ENCODE data around the gene WNT5B.

Gene WNT5B

DNA sequence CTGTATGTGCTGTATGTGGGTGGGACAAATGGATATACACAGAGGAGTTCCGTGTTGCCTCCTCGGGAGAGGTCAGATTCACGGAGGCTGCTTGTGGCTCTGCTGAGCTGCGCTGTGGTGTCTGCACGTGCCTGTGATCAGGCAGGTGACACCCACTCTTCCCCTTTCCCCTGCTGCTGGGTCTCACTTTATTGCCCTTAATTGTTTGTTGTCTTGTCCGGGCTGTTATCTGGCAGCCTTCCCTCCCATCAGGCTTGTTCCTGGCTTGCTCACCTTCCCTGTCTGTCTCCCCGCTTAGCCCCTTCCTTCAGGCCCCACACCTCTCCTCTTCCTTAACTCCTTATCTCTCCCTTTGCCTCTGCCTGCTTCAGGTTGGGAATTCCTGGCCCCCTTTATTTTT, 13.5 kb downstream of the WNT5B start:
- no peak overlapping the region for H3K4me3 Mint-ChIP-seq
- no peak for DNase-seq
- H3K36me3 Mint-ChIP-seq (ENCODE audit: insufficient read depth) = no peaks in the 10 kb centered on the region
- peaks cover 7 to 33% of the 10 kb centered on the region in 2 donors for H3K27me3 Mint-ChIP-seq
- no peaks in the 10 kb centered on the region for H3K9me3 Mint-ChIP-seq
- H3K27ac Mint-ChIP-seq = no peak overlapping the region
- ATAC-seq (replicated peaks) = no peak
- peaks cover 2 to 4% of the 10 kb centered on the region in 2 donors for H3K4me1 Mint-ChIP-seq (ENCODE audit: low read depth in 2 of 2)

DNA sequence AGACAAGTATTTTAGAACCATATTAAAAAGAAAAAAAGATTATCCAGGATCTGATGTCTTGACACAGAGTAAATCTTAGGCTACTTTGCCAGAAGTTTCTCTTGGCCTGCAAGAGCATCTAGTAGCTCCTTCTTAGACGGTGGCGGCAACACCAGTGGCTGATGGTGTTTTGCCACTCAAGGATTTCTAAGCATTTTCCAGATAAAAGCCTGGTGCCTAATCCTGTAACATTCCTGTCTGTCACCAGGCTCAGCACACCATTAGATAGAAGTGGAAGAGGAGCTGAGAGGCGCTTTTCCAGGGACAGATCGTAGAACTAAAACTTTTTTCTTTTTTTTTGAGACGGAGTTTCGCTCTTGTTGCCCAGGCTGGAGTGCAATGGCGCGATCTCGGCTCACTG, 14.0 kb downstream of the WNT5B start:
- H3K9me3 Mint-ChIP-seq = no peaks in the 10 kb centered on the region
- no peak overlapping the region for H3K27ac Mint-ChIP-seq
- H3K36me3 Mint-ChIP-seq (ENCODE audit: insufficient read depth) = no peaks in the 10 kb centered on the region
- H3K27me3 Mint-ChIP-seq = peaks cover 7 to 36% of the 10 kb centered on the region in 2 donors
- ATAC-seq (replicated peaks) (no peak), DNase-seq (no peak)
- H3K4me3 Mint-ChIP-seq = no peak overlapping the region
- H3K4me1 Mint-ChIP-seq (ENCODE audit: low read depth in 2 of 2) = peaks cover 2 to 4% of the 10 kb centered on the region in 2 donors

DNA sequence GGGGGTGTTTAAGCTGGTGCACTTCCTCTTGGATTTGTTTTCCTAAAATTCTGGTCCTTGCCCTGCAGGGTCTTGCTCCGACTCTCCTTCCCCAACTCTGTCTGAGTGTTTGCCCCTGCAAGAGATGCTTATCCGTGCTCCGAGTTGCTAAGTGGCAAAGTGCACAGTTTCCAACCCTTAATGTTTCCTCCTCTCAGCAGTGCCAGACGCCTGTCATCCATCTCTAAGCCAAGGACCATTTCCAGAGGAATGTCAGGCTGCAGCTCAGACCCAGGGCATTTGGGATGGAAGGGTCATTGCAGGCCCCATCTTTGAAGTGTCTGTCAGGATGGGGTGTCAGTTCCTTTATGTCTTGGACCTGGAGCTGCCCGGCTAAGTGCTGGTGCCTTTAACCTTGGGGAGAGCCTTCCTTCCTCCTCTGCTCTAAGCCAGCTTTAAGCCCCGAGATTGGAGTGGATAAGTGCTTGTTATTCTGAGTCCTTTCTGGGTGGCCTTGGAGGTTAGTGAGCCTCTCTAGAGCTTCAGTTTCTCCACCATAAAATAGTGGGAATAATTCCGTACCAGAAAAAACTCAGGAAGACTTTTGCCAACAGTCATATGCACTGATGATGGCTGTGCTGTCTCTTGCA, 15.0 kb downstream of the WNT5B start:
- DNase-seq (no peak), ATAC-seq (replicated peaks) (no peak)
- no peaks in the 10 kb centered on the region for H3K9me3 Mint-ChIP-seq
- H3K4me1 Mint-ChIP-seq (ENCODE audit: low read depth in 2 of 2) = peaks cover 2 to 4% of the 10 kb centered on the region in 2 donors
- no peak overlapping the region for H3K27ac Mint-ChIP-seq
- no peaks in the 10 kb centered on the region for H3K36me3 Mint-ChIP-seq (ENCODE audit: insufficient read depth)
- H3K27me3 Mint-ChIP-seq = peaks cover 7 to 33% of the 10 kb centered on the region in 2 donors
- no peak overlapping the region for H3K4me3 Mint-ChIP-seq

DNA sequence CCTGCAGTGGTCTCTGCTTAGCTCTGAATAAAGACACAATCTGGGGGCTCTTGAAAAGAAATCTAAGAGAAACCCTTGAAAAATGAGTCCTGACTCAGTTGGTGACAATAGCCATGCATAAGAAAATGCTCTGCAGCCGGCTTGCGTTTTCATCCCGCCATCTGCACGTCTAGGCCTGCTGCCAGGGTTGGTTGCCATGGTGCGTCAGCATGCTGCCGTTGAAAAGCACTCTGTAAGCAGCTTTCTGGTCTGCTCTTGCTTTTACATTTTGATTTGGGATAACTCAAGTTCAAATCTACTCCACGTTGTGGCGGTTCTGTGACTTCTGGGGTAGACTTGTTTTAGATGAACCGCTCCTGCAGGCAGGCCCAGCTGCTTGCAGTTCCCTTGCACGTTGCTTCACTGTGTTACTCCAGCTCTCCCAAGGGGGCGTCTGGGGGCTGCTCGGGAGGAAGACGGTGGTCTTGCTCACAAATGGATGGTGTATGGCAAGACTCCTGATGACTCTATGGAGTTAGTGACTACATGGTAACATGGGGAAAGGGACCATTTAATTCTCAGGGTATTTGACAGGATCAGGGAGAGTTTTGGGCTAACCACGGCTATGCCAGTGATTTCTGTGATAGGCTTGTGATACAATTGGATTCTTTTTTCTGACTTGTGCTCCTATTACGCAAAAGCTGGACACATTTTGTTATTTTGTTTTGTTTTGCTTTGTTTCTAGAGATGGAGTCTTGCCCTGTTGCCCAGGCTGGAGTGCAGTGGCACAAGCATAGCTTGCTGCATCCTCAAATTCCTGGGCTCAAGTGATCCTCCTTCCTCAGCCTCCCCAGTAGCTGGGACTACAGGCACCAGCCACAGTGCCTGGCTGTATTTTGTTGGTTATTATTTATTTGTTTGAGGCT, 15.8 kb downstream of the WNT5B start:
- ATAC-seq (replicated peaks) = no peak
- no peak overlapping the region for H3K4me3 Mint-ChIP-seq

DNA sequence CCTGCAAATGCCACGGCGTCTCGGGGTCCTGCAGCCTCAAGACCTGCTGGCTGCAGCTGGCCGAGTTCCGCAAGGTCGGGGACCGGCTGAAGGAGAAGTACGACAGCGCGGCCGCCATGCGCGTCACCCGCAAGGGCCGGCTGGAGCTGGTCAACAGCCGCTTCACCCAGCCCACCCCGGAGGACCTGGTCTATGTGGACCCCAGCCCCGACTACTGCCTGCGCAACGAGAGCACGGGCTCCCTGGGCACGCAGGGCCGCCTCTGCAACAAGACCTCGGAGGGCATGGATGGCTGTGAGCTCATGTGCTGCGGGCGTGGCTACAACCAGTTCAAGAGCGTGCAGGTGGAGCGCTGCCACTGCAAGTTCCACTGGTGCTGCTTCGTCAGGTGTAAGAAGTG, 16.8 kb downstream of the WNT5B start:
- H3K9me3 Mint-ChIP-seq = no peaks in the 10 kb centered on the region
- ATAC-seq (replicated peaks) (no peak), DNase-seq (no peak)
- H3K36me3 Mint-ChIP-seq (ENCODE audit: insufficient read depth) = no peaks in the 10 kb centered on the region
- no peak overlapping the region for H3K4me3 Mint-ChIP-seq
- H3K4me1 Mint-ChIP-seq (ENCODE audit: low read depth in 2 of 2) = peaks cover 2 to 4% of the 10 kb centered on the region in 2 donors
- H3K27ac Mint-ChIP-seq = no peak overlapping the region
- H3K27me3 Mint-ChIP-seq = peaks cover 7 to 37% of the 10 kb centered on the region in 2 donors

More for the DNA sequence above, 15.8 kb downstream of the WNT5B start:
- DNase-seq = no peak
- peaks cover 2 to 4% of the 10 kb centered on the region in 2 donors for H3K4me1 Mint-ChIP-seq (ENCODE audit: low read depth in 2 of 2)
- no peaks in the 10 kb centered on the region for H3K36me3 Mint-ChIP-seq (ENCODE audit: insufficient read depth)
- H3K9me3 Mint-ChIP-seq = no peaks in the 10 kb centered on the region
- no peak overlapping the region for H3K27ac Mint-ChIP-seq
- peaks cover 7 to 36% of the 10 kb centered on the region in 2 donors for H3K27me3 Mint-ChIP-seq

DNA sequence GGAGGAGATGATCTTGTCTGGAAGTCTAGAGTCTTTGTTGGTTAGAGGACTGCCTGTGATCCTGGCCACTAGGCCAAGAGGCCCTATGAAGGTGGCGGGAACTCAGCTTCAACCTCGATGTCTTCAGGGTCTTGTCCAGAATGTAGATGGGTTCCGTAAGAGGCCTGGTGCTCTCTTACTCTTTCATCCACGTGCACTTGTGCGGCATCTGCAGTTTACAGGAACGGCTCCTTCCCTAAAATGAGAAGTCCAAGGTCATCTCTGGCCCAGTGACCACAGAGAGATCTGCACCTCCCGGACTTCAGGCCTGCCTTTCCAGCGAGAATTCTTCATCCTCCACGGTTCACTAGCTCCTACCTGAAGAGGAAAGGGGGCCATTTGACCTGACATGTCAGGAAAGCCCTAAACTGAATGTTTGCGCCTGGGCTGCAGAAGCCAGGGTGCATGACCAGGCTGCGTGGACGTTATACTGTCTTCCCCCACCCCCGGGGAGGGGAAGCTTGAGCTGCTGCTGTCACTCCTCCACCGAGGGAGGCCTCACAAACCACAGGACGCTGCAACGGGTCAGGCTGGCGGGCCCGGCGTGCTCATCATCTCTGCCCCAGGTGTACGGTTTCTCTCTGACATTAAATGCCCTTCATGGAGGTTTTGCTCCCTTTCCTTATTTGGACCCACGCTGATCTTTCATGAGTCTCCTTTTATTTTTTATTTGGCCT, 17.7 kb downstream of the WNT5B start:
- DNase-seq (no peak), ATAC-seq (replicated peaks) (no peak)
- H3K4me1 Mint-ChIP-seq (ENCODE audit: low read depth in 2 of 2) = peaks cover 2 to 4% of the 10 kb centered on the region in 2 donors
- H3K36me3 Mint-ChIP-seq (ENCODE audit: insufficient read depth) = no peaks in the 10 kb centered on the region
- no peak overlapping the region for H3K27ac Mint-ChIP-seq
- peaks cover 7 to 37% of the 10 kb centered on the region in 2 donors for H3K27me3 Mint-ChIP-seq
- H3K9me3 Mint-ChIP-seq = no peaks in the 10 kb centered on the region
- H3K4me3 Mint-ChIP-seq = no peak overlapping the region

DNA sequence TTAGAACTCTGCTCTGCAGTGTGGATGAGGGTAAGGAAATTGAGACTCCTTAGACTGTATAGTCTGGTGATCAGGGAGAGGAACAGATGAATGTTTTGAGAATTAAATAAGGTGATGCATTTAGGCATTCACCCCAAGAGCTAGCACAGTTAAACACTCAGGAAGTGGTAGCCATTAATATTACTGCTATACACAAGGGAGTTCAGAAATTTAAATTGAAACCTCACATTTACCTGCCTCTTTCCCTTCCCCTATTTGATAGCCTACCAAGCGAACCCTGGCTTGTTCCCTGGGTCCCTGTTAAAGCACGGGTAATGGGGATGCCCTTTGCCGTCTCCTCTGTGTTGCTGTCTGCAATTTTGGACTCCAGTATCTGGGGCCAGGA, 18.2 kb downstream of the WNT5B start:
- H3K4me3 Mint-ChIP-seq = no peak overlapping the region
- no peak for ATAC-seq (replicated peaks)
- no peak overlapping the region for H3K27ac Mint-ChIP-seq
- no peaks in the 10 kb centered on the region for H3K36me3 Mint-ChIP-seq (ENCODE audit: insufficient read depth)
- peaks cover 2 to 4% of the 10 kb centered on the region in 2 donors for H3K4me1 Mint-ChIP-seq (ENCODE audit: low read depth in 2 of 2)
- no peak for DNase-seq
- H3K9me3 Mint-ChIP-seq = no peaks in the 10 kb centered on the region
- H3K27me3 Mint-ChIP-seq = peaks cover 7 to 33% of the 10 kb centered on the region in 2 donors

DNA sequence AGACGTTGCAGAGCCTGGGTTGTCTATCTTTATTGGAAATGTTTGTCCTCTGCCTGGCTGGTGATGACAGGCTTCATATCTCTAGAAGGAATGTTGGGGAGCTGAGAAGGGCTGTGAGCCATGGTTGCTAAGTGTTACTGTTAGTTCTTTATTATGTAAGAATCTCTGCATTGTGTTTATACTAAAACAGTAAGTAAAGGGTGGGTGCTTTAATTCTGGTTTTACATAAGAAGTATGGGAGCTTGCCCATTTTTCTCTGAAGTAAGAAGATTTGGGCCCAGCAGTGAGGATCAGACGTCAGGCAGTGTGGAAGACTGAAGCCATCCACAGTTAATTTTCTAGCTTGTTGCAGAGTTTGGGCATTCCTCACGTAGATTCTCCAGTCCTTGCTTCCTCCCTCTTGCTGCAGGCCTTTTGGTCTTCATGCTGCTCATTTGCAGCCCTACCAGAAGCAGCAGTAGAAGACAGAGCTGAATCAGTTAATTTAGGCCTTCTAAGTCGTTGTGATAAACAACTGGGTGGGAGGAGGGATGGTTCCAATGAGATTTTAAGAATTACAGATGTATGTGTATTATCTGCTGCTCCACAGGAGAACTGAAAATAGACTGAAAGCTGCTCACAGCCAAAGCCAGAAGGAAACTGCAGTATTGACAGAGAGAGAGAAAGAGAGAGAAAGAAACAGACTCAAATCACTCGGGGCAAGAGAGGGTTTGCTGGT, 21.4 kb downstream of the WNT5B start:
- Mint-ChIP-seq H3K27ac (no peak overlapping the region), H3K4me1 (ENCODE audit: low read depth in 2 of 2) (peaks cover 0 to 3% of the 10 kb centered on the region in 2 donors), H3K4me3 (no peak overlapping the region), H3K27me3 (peaks cover 0 to 24% of the 10 kb centered on the region in 2 donors), H3K36me3 (ENCODE audit: insufficient read depth) (no peaks in the 10 kb centered on the region), H3K9me3 (no peaks in the 10 kb centered on the region)
- DNase-seq (no peak), ATAC-seq (replicated peaks) (no peak)

DNA sequence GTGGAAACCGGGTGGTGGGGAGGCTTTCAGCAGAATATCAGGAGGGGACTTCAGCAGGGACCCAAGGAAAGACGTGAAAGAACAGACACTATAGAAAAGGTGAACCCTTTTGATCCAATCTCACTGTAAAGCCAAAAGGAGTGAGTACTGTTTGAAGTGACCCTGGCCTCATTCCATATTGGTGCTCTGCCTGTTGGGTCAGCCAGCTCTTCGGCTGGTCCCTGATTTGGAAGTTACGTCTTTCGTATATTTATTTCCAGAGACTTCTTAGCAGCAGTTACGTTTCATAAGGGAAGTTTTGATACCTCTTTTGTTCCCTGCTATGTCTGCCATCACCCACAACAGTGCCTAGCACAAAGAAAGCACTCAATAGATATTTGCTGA, 21.9 kb downstream of the WNT5B start:
- no peak overlapping the region for H3K27ac Mint-ChIP-seq
- DNase-seq (no peak), ATAC-seq (replicated peaks) (no peak)
- no peaks in the 10 kb centered on the region for H3K9me3 Mint-ChIP-seq
- H3K36me3 Mint-ChIP-seq (ENCODE audit: insufficient read depth) = no peaks in the 10 kb centered on the region
- peaks cover 0 to 24% of the 10 kb centered on the region in 2 donors for H3K27me3 Mint-ChIP-seq
- no peaks in the 10 kb centered on the region for H3K4me1 Mint-ChIP-seq (ENCODE audit: low read depth in 2 of 2)
- H3K4me3 Mint-ChIP-seq = no peak overlapping the region

DNA sequence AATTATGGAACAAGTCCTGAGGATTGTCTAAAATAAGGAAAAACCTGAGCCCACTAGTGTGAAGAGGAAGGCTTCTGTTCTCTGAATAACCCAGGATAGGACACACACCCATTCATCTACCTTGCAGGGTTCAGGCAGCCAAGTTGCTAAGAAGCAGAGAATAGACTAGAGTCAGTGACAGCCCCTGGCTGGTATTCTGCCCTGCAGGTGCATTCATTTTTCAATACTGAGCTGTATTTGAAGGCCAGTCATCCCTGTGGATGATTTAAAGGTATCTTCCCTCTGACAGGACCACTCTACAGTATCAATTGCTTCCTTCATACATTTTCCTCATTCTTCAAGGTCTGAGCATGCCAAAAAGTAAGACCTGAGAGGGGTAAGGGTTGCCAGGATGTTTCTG, 22.9 kb downstream of the WNT5B start:
- ATAC-seq (replicated peaks) (no peak), DNase-seq (no peak)
- H3K27ac Mint-ChIP-seq = no peak overlapping the region
- H3K4me1 Mint-ChIP-seq (ENCODE audit: low read depth in 2 of 2) = no peaks in the 10 kb centered on the region
- H3K9me3 Mint-ChIP-seq = no peaks in the 10 kb centered on the region
- H3K27me3 Mint-ChIP-seq = peaks cover 0 to 24% of the 10 kb centered on the region in 2 donors
- no peak overlapping the region for H3K4me3 Mint-ChIP-seq
- no peaks in the 10 kb centered on the region for H3K36me3 Mint-ChIP-seq (ENCODE audit: insufficient read depth)

DNA sequence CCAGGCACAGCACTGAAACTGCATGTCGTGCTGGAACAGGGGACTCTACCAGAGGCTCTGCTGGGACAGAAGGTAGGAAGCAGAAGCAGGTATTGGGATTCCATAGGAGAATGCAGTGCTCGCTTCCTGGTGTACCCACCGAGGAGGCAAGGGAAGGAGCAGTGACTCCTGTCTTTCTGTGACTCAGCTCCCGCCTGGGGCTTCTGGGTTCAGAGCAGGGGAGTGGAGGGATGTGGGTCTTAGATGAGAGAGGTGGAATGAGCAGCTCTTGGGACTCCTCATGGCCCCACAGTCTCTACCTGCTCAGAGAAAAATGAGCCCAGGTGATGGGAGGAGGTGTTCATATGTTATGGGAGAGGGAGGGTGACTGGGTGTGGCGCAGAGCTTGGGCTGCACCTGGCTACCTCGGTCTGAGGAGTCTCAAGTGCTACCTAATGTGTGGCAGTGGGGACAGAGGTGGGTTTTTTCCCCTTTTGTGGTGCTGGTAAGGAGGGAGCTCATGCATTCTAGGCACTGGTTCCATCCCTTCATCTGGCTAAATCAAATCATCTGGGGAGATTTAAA, 26.3 kb downstream of the WNT5B start:
- Mint-ChIP-seq H3K4me3 (no peak overlapping the region), H3K27me3 (no peaks in the 10 kb centered on the region), H3K9me3 (no peaks in the 10 kb centered on the region), H3K4me1 (ENCODE audit: low read depth in 2 of 2) (peaks cover 2 to 4% of the 10 kb centered on the region in 2 donors), H3K36me3 (ENCODE audit: insufficient read depth) (peaks cover 12% of the 10 kb centered on the region), H3K27ac (no peak overlapping the region)
- DNase-seq (no peak), ATAC-seq (replicated peaks) (no peak)

DNA sequence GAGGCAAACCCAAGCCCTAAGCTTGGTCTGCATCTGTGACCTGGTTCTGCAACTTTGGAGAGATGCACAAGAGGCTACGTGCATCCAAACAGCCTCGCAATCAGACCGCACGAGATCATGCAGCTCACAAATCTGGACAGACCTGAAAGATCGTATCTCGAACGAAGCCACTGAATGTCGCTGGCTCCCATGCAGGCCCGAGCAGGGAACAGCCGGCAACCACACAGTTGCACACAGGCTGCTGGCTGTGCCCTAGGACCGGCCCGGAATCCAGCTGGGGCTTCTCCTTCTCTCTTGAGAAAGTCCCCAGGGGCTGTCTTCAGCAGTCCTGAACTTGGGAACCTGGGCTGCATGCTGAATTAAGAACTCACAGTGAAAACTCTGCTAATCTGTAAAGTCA, 27.9 kb downstream of the WNT5B start:
- Mint-ChIP-seq H3K27ac (peak overlapping the region in 1 of 2 donors; percentile 72), H3K27me3 (no peaks in the 10 kb centered on the region), H3K36me3 (ENCODE audit: insufficient read depth) (peaks cover 20% of the 10 kb centered on the region), H3K4me1 (ENCODE audit: low read depth in 2 of 2) (peaks cover 5 to 9% of the 10 kb centered on the region in 2 donors), H3K9me3 (no peaks in the 10 kb centered on the region), H3K4me3 (no peak overlapping the region)
- DNase-seq = no peak
- ATAC-seq (replicated peaks) = no peak

DNA sequence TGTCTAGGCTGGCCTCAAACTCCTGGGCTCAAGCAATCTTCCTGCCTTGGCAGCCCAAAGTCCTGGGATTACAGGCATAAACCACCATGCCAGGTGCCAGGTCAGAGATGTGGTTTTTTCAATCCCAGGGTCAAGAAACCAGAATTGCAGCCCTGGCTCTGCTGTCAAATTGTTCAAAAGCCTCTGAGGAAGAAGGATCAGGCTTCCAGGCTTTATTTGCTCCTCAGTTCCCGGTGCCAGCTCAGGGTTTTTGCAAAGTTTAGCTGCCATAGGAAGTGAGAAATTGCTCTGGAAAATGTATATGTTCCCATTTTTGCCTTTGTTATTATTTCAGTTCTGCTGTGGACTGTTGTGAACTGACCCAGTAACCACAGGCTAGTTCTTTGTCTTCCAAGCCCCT, 28.7 kb downstream of the WNT5B start:
- Mint-ChIP-seq H3K27ac (peak overlapping the region in 1 of 2 donors; percentile 92), H3K36me3 (ENCODE audit: insufficient read depth) (peaks cover 26% of the 10 kb centered on the region), H3K4me1 (ENCODE audit: low read depth in 2 of 2) (peaks cover 5 to 9% of the 10 kb centered on the region in 2 donors), H3K27me3 (no peaks in the 10 kb centered on the region), H3K4me3 (no peak overlapping the region), H3K9me3 (no peaks in the 10 kb centered on the region)
- ATAC-seq (replicated peaks) (no peak), DNase-seq (no peak)

All from effector memory CD8-positive, alpha-beta T cell (primary cell).